Psoas muscle (tissue), 8 donors: Measurements from ENCODE around the gene GSDMA. TPM values are rescaled to one million over a fixed set of nuclear protein-coding genes. Genes with fewer than 3 reads are reported as not detected.

Experiments used
- ATAC-seq, 4 donors: fragments of 200-7000 bp; cut with Tn5 transposase; one replicate each; pipeline ENCODE4 v1.9.1; 2020; ENCODE audit warnings: moderate library complexity in 3 of 4, mild to moderate bottlenecking in 2 of 4
- DNase-seq, 2 donors: peaks; one replicate each; pipeline ENCODE4 v3.0.0-alpha.2; 2020
- H3K27ac ChIP-seq: fragments of 200-600 bp; one replicate; pipeline ENCODE4 v1.8.0; 2022
- H3K27me3 ChIP-seq, 3 donors: fragments of 200-600 bp in 1 of 3; one replicate each; pipeline versions ENCODE4 v1.6.1 to v1.8.0; 2013 to 2022; ENCODE audit warnings: low read length in 2 of 3, mild to moderate bottlenecking in 2 of 3, moderate library complexity in 1 of 3; ENCODE audit not compliant: insufficient read depth in 3 of 3
- H3K36me3 ChIP-seq, 2 donors: fragments of 200-600 bp in 1 of 2; one replicate each; pipeline versions ENCODE4 v1.6.1 to v1.8.0; 2013 to 2022; ENCODE audit warnings: low read depth in 1 of 2, mild to moderate bottlenecking in 1 of 2, moderate library complexity in 1 of 2; ENCODE audit not compliant: insufficient read depth in 1 of 2
- H3K4me1 ChIP-seq: fragments of 200-600 bp; one replicate; pipeline ENCODE4 v1.8.0; 2022
- H3K4me3 ChIP-seq: fragments of 200-600 bp; one replicate; pipeline ENCODE4 v1.8.0; 2022; ENCODE audit warnings: mild to moderate bottlenecking
- H3K9me3 ChIP-seq: fragments of 200-600 bp; one replicate; pipeline ENCODE4 v1.8.0; 2022
- WGBS, 3 donors: extraction: QIAGEN DNeasy Blood & Tissue Kit; methylation state at CpG; one replicate each; pipeline versions ENCODE4 v1.1.6 to v1.1.7; 2013; 5-methylcytosine and 5-hydroxymethylcytosine counted together
- intact Hi-C, 2 donors: fragments of 100-400 bp; cut with DNase I; formaldehyde crosslinking; loops; one replicate each; pipeline versions ENCODE4 v1.11.0 to v1.14.2; 2022
- long read RNA-seq, 2 donors: library from polyadenylated mRNA; unstranded; transcript quantifications; one replicate each; pipeline ENCODE4 v2.0.0, GENCODE V29; 2021
- polyA plus RNA-seq, 3 donors: library from polyadenylated mRNA; stranded (reverse); fragments of 200-250 nt; gene quantifications; one replicate each; pipeline ENCODE4 v1.2.3, GENCODE V29; 2013
- total RNA-seq, 4 donors: library from RNA; stranded (reverse); fragmentation: NEBNext Ultra II Directional in 2 of 4; extraction: Animal tissue kit (Norgen Biotek cat#: 25700) in 2 of 4; gene quantifications; one replicate each; pipeline versions ENCODE4 v1.2.1 to v1.2.4, GENCODE V29; 2021 to 2023
- TF ChIP-seq, protein P1 (sequence below): fragments of 200-600 bp; IDR thresholded peaks from one replicate; pipeline ENCODE4 v1.8.0; 2022; ENCODE audit warnings: antibody characterized with exemption
- donor health status: healthy with polysubstance abuse.
- donor health status: DM: no; HTN: no; CAD: no; lungs with moderate emphysema.
- donor health status: Bipolar disorder and iron deficiency.
- donor health status: healthy.
- donor health status: DM: yes; HTN: yes; CAD: no.
- donor health status: DM: no; HTN: no; CAD: no.
- donor health status: DM: no; HTN: no; CAD: no.
- donor health status: DM: yes; HTN: yes; CAD: no.

GSDMA gene, protein sequence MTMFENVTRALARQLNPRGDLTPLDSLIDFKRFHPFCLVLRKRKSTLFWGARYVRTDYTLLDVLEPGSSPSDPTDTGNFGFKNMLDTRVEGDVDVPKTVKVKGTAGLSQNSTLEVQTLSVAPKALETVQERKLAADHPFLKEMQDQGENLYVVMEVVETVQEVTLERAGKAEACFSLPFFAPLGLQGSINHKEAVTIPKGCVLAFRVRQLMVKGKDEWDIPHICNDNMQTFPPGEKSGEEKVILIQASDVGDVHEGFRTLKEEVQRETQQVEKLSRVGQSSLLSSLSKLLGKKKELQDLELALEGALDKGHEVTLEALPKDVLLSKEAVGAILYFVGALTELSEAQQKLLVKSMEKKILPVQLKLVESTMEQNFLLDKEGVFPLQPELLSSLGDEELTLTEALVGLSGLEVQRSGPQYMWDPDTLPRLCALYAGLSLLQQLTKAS
- total RNA-seq = under 1 TPM in 2 of 4 donors, not detected in 2; 0.24 to 0.32 TPM
- polyA plus RNA-seq = under 1 TPM in 2 of 3 donors, not detected in 1; 0.03 to 0.06 TPM
- long read RNA-seq, donor 1 = 0 reads
- long read RNA-seq, donor 2 = 0 reads

DNA sequence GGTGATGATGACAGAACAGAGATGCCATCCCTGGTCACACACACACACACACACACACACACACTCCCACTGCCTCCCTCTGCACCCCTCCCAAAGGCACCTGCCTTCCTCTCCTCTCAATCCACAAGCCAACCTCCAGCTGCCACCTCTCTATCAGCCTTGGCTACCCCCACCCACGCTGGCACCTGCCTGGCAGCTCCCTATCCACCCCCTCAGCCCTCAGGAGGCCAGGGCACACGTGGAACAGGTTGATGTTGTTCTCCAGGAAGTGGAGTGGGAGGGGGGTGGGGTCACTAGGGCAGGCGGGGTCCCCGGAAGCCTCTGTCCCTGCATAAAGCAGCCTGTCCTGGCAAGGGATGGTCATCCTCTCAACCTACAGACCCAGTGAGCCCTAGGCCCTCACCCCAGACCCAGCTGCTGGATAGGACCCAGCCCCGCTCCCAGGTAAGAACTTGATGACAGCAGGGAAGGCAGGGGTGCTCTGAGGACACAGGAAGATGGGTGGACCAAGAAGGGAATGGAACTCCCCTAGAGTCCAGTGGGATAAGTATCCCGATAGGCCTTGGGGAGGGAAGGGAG lies at the start of gene GSDMA:
Gene GSDMA (plus strand): TSS at position 363 of the 579 bp plus-strand sequence. CDS start 2,684 bp downstream, outside the sequence.
- intact Hi-C loops = loop anchor here (1.0 to 2.0 kb wide), 2 partner anchors 15 to 16 kb away; no protein-coding TSS in a partner anchor
- Histone ChIP-seq H3K9me3 (no peaks in the 10 kb centered on the region), H3K36me3 (no peaks in the 10 kb centered on the region), H3K27me3 (no peaks in the 10 kb centered on the region), H3K4me3 (no peak within 1 kb of the TSS), H3K27ac (no peak within 1 kb of the TSS), H3K4me1 (no peaks in the 10 kb centered on the region)
- TF ChIP-seq, protein P1, sequence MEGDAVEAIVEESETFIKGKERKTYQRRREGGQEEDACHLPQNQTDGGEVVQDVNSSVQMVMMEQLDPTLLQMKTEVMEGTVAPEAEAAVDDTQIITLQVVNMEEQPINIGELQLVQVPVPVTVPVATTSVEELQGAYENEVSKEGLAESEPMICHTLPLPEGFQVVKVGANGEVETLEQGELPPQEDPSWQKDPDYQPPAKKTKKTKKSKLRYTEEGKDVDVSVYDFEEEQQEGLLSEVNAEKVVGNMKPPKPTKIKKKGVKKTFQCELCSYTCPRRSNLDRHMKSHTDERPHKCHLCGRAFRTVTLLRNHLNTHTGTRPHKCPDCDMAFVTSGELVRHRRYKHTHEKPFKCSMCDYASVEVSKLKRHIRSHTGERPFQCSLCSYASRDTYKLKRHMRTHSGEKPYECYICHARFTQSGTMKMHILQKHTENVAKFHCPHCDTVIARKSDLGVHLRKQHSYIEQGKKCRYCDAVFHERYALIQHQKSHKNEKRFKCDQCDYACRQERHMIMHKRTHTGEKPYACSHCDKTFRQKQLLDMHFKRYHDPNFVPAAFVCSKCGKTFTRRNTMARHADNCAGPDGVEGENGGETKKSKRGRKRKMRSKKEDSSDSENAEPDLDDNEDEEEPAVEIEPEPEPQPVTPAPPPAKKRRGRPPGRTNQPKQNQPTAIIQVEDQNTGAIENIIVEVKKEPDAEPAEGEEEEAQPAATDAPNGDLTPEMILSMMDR = no peak
- DNase-seq = no peak
- 56 to 61% (median 60%) methylated on average over 6 of the region's 6 CpGs for WGBS, 3 donors
- no peak for ATAC-seq

DNA sequence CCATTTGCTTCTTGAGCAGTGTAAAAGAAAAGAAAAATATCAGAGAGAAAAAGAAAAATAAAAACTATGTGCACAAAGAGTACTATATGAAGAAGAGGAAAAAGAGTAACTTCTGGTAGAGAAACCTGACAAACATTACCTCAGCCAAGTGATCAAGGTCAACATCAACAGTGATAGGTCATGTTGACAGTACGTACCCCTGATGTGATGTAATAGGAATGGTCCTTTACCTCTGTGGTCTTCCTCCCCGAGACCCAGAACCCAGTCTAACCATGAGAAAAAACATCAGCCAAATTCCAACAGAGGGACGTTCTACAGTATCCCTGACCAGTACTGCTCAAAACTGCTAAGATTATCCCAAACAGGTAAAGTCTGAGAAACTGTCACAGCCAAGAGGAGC lies 48.8 kb upstream of the GSDMA start:
- Histone ChIP-seq H3K36me3 (peaks cover 3 to 35% of the 10 kb centered on the region in 2 donors), H3K27me3 (no peaks in the 10 kb centered on the region), H3K4me1 (no peaks in the 10 kb centered on the region), H3K9me3 (no peaks in the 10 kb centered on the region), H3K4me3 (no peak overlapping the region), H3K27ac (no peak overlapping the region)
- TF ChIP-seq, protein P1 = no peak
- ATAC-seq (no peak), DNase-seq (no peak)
- intact Hi-C loops = loop anchor here in 1 of 2 donors (2.0 kb wide), 1 partner anchor 71 kb away; no protein-coding TSS in a partner anchor
- WGBS, 3 donors = 91 to 96% (median 92%) methylated on average over 3 of the region's 3 CpGs

DNA sequence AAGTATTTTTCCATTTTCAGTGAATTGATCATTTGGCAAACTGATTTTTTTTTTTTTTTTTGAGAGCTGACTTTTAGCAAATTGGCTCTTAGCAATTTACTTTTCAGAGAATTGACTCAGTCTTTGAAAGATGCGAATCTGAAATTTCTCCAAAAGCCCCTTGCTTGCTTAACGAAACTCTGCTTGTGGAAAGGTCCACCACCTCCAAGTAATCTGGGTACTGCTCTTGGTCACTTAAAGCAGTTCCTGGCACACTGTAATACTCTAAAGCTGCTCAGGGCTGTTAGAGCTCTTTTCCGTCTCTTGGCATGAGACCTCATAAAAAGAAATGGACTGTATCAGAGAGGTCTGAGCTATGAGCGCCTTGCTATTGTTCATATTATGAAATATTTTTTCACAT lies 47.2 kb upstream of the GSDMA start:
- DNase-seq = no peak
- Histone ChIP-seq H3K4me3 (no peak overlapping the region), H3K27me3 (no peaks in the 10 kb centered on the region), H3K36me3 (peaks cover 0 to 33% of the 10 kb centered on the region in 2 donors), H3K4me1 (no peaks in the 10 kb centered on the region), H3K27ac (no peak overlapping the region), H3K9me3 (no peaks in the 10 kb centered on the region)
- no peak for ATAC-seq
- intact Hi-C loops = no loop called here
- WGBS, 3 donors = 77 to 88% (median 78%) methylated on average over 4 of the region's 4 CpGs
- TF ChIP-seq, protein P1 = no peak

DNA sequence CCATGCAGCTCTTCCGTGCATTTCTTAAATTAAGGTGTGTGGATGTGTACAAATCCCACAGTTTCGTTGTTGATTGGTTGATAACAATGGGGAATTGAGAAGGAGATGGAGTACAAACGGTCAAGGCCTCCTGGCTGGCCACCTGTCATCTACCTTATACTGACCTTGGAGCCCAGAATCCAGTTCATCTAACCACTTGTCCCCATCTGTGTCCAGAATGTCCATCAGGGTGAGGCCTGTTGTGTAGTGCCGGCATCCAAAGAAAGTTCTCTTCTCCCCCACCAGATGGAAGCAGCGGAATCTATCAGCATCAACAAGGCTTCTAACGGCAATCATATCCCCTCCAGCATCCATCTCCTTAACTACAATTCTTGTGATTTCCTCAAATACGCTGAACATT lies 45.9 kb upstream of the GSDMA start:
- TF ChIP-seq, protein P1 = no peak
- intact Hi-C loops = no loop called here
- 78 to 88% (median 84%) methylated on average over 7 of the region's 7 CpGs for WGBS, 3 donors
- Histone ChIP-seq H3K27me3 (no peaks in the 10 kb centered on the region), H3K9me3 (no peaks in the 10 kb centered on the region), H3K4me1 (no peaks in the 10 kb centered on the region), H3K27ac (no peak overlapping the region), H3K4me3 (no peak overlapping the region), H3K36me3 (peaks cover 0 to 41% of the 10 kb centered on the region in 2 donors)
- ATAC-seq (no peak), DNase-seq (no peak)
